GM18498 (cell line): Measurements from ENCODE around the gene PTPN22.

ENCODE experiments used
- ATAC-seq: cut with Tn5 transposase; IDR thresholded peaks from one replicate; pipeline ENCODE4 v1.9.1; 2021; ENCODE audit warnings: mild to moderate bottlenecking, moderate library complexity; ENCODE audit not compliant: unreplicated experiment

The PTPN22 gene

GRCh38 chr1:113871597-113872113, at the start of gene PTPN22:
Gene PTPN22 (minus strand): TSS chr1:113871712.
- peak; percentile 91 for ATAC-seq

GRCh38 chr1:113918243-113918642, 46.7 kb upstream of the PTPN22 start:
- no peak for ATAC-seq

GRCh38 chr1:113917400-113918082, 46.0 kb upstream of the PTPN22 start:
- ATAC-seq = no peak

- no peak for ATAC-seq
Measured at GRCh38 chr1:113916974-113917373, 45.5 kb upstream of the PTPN22 start.

- no peak for ATAC-seq
Measured at GRCh38 chr1:113913887-113914664, 42.6 kb upstream of the PTPN22 start.

GRCh38 chr1:113913312-113913668, 41.8 kb upstream of the PTPN22 start:
- ATAC-seq = no peak

- ATAC-seq = no peak
Measured at GRCh38 chr1:113912594-113913311, 41.2 kb upstream of the PTPN22 start.

GRCh38 chr1:113905435-113905861, 33.9 kb upstream of the PTPN22 start:
- ATAC-seq = peak; percentile 7

- ATAC-seq = peak; percentile 90
Measured at GRCh38 chr1:113904674-113905434, 33.3 kb upstream of the PTPN22 start, which contains the start of the genes AP4B1 and DCLRE1B. Gene AP4B1 (minus strand): TSS chr1:113904799. CDS start chr1:113904717, 82 bp downstream. Gene DCLRE1B (plus strand): TSS chr1:113905326. CDS start chr1:113905587, 261 bp downstream.

- ATAC-seq = peak; percentile 36
Measured at GRCh38 chr1:113904293-113904673, 32.8 kb upstream of the PTPN22 start.

GRCh38 chr1:113903501-113904292, 32.2 kb upstream of the PTPN22 start:
- no peak for ATAC-seq

- ATAC-seq = no peak
Measured at GRCh38 chr1:113901191-113901590, 29.7 kb upstream of the PTPN22 start.

GRCh38 chr1:113899111-113899510, 27.6 kb upstream of the PTPN22 start:
- ATAC-seq = no peak

- ATAC-seq = no peak
Measured at GRCh38 chr1:113898241-113898814, 26.8 kb upstream of the PTPN22 start.

- no peak for ATAC-seq
Measured at GRCh38 chr1:113895961-113896360, 24.4 kb upstream of the PTPN22 start.

- no peak for ATAC-seq
Measured at GRCh38 chr1:113895098-113895497, 23.6 kb upstream of the PTPN22 start.

GRCh38 chr1:113893267-113893666, 21.8 kb upstream of the PTPN22 start:
- ATAC-seq = no peak

- ATAC-seq = no peak
Measured at GRCh38 chr1:113891631-113892220, 20.2 kb upstream of the PTPN22 start.

GRCh38 chr1:113890816-113891215, 19.3 kb upstream of the PTPN22 start:
- no peak for ATAC-seq
